ES-I3 (cell line): Measurements from ENCODE around the gene RAP1GAP2.

ENCODE experiments used
- H3K36me3 ChIP-seq: 2 replicates; pipeline ENCODE4 v1.6.1; 2013; ENCODE audit warnings: mild to moderate bottlenecking, low read length, control low read depth, moderate library complexity; ENCODE audit not compliant: insufficient read depth
- H3K4me1 ChIP-seq: 2 replicates; pipeline ENCODE4 v1.6.1; 2013; ENCODE audit warnings: mild to moderate bottlenecking, control low read depth, low read length; ENCODE audit not compliant: insufficient read depth
- H3K9ac ChIP-seq: 2 replicates; pipeline ENCODE4 v1.6.1; 2013; ENCODE audit warnings: low read depth, mild to moderate bottlenecking, low read length, moderate library complexity
- H3K9me3 ChIP-seq: 2 replicates; pipeline ENCODE4 v1.6.1; 2013; ENCODE audit warnings: mild to moderate bottlenecking, low read length, moderate library complexity; ENCODE audit not compliant: control insufficient read depth, insufficient read depth

The RAP1GAP2 gene

DNA sequence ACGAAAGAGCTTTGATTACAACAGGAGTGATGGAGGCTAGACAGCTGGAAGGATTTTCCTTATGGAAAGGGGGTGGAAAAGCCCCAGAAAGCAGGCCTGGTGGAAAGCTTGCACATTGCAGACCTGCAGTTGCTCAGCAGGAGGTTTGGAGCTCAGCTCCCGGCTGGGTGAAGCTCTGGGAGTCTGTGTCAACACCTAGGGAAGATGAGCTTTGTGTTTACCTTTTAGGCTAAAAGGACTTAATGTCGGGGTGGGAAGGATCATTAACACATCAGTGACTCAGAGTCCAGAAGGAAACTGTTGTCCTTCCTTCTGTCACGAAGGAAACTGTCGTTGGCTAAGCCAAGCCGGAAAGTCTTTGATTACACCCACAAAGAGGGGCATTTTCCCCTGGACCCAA, 48.2 kb downstream of the RAP1GAP2 start:
- H3K4me1 ChIP-seq, result peaks cover 24% of the 10 kb centered on the region
- H3K9ac ChIP-seq, result no peak overlapping the region
- no peaks in the 10 kb centered on the region for H3K9me3 ChIP-seq
- H3K36me3 ChIP-seq, result no peaks in the 10 kb centered on the region

DNA sequence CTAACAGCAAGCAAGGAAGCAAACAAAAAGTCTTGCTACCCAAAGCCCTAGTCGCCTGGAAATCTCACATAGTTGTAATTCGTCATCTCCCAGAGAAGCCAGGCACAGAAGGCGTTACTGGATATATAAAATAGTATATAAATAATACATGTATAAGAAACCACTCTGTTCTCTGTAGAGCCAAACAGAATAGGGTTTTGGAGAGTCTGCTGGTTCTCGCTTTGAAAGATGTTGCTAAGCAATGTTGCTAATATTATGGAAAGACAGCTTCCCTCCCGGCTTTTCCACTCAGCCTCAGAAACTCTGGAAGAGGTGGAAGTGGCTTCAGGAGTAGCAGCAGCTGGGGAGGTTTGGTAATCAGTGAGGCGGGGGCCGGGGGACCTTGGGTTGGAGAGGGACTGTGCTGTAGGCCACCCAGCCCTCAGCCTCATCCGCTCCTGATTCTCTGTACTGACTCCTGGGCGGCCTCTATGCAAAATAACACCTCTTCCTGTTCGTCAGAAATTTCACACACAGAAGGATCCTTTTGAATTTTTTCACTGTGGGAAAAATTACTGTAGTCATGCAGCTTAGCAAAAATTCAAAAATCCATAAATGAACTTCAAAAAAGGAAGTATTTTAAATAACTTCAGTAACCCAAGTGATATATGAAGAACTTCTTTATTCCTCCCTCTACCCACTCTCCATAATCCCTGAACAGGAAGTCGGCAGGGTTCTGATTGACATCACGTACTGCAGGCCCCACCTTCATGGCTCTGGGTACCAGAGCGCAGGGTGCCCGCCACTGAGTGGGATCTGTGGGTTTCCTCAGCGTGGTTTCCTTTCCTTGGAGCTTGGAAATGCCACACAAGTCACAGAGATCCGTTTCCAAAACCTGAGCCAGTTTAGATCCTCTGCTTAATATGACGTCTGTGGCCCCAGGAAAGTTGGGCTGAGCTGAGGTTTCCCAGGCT, 51.4 kb downstream of the RAP1GAP2 start:
- Histone ChIP-seq H3K9me3 (no peaks in the 10 kb centered on the region), H3K36me3 (no peaks in the 10 kb centered on the region), H3K4me1 (peaks cover 27% of the 10 kb centered on the region), H3K9ac (no peak overlapping the region)

DNA sequence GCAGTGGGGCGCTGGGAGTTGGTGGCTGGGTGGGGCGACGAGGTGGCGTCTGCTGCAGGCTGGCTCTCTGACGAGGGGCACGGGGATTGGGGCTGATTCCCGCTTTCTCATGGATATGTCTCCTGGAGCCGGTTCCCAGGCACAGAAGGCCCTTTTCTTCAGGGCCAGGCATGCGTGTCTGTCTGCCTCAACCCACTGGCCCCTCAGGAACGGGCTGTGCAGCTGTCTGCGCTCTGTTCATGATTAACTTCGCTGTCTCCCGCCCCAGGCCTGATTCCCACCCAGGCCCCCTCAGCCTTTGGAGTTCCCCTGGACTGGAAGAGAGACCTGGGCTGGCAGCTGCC, 53.1 kb downstream of the RAP1GAP2 start:
- no peaks in the 10 kb centered on the region for H3K9me3 ChIP-seq
- H3K9ac ChIP-seq, result no peak overlapping the region
- H3K36me3 ChIP-seq, result no peaks in the 10 kb centered on the region
- H3K4me1 ChIP-seq, result peaks cover 24% of the 10 kb centered on the region

DNA sequence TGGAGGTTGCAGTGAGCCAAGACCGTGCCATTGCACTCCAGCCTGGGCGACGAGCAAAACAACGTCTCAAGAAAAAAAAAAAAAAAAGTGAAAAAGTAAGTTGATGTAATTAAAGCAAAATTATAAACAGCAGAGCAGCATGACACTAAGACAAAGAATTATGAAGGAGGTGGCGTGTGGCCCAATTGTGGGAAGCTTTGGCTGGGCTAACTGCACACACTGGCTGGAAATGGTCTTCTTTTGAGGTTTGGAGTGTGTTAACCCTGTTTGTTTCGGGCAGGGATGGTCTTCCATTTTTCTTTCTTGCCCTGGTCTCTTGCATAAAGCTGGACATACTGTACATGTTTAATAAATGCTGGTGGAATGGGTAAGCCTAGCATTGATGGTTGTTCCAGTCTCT, 54.8 kb downstream of the RAP1GAP2 start:
- Histone ChIP-seq H3K36me3 (no peaks in the 10 kb centered on the region), H3K9me3 (no peaks in the 10 kb centered on the region), H3K9ac (no peak overlapping the region), H3K4me1 (peaks cover 20% of the 10 kb centered on the region)

DNA sequence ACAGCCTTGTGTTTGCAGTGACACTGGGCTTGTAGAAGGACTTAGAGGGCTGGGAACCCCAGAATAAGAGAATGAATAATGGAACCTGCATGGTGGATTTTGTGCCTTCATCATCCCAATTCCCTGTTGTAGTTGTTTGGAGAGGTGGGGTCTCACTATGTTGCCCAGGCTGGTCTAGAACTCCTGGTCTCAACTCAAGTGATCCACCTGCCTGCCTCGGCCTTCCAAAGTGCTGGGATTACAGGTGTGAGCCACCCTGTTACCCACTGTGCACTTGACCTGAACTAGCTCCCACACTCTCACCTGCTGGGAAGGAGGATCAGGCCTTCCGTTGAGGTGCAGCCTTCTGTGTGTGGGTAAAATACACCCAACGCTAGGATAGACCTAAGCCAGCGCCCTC, 55.4 kb downstream of the RAP1GAP2 start:
- H3K9me3 ChIP-seq, result no peaks in the 10 kb centered on the region
- peaks cover 26% of the 10 kb centered on the region for H3K4me1 ChIP-seq
- no peaks in the 10 kb centered on the region for H3K36me3 ChIP-seq
- no peak overlapping the region for H3K9ac ChIP-seq

DNA sequence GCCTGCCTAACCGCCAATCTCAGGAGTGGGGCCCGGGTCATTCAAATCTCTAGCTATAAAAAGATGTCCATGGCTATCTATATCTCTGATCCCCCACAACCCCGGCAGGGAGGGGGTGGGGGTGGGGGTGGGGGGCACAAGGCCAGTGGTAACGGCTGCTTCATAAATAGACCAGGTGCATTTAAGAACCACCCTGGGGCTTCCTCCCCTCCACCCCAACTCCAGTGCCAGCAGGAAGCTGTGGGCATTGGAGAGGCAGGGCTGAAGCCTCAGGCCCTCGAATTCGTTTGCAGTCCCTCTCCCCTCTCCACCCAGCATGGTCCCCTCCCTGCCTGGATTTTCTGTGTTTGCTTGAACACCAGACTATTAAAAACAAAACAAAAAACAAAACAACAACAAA, 56.0 kb downstream of the RAP1GAP2 start:
- Histone ChIP-seq H3K9ac (peak overlapping the region; percentile 62), H3K36me3 (no peaks in the 10 kb centered on the region), H3K4me1 (peaks cover 28% of the 10 kb centered on the region), H3K9me3 (no peaks in the 10 kb centered on the region)

DNA sequence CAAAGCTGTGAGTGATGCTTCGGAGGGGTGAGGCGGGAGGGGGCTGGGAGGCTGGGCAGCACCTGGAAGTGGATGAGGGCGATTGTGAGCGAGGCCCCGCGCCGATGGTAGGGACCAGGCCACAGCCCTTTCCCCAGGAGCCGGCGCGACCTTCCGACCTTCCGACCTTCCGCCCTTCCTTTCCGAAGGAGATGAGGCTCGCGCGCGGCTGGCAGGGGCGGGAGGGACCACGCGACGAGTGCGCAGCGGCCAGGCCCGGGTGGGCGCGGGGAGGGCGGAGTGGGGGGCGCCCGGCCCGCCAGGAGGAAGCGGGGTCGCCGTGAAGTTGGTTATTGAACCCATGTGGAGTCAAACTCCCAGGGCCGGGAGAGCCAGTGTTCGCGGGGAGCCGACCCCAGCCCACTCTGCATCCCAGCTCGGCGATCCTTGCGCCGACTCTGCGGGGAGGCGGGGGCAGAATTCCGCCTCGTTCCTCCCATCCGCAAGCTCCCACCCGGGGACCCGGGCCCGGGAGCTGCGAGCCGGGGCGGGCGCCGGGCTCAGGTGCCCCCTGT, 56.6 kb downstream of the RAP1GAP2 start:
- Histone ChIP-seq H3K9ac (peak overlapping the region; percentile 62), H3K9me3 (no peaks in the 10 kb centered on the region), H3K36me3 (no peaks in the 10 kb centered on the region), H3K4me1 (peaks cover 26% of the 10 kb centered on the region)

DNA sequence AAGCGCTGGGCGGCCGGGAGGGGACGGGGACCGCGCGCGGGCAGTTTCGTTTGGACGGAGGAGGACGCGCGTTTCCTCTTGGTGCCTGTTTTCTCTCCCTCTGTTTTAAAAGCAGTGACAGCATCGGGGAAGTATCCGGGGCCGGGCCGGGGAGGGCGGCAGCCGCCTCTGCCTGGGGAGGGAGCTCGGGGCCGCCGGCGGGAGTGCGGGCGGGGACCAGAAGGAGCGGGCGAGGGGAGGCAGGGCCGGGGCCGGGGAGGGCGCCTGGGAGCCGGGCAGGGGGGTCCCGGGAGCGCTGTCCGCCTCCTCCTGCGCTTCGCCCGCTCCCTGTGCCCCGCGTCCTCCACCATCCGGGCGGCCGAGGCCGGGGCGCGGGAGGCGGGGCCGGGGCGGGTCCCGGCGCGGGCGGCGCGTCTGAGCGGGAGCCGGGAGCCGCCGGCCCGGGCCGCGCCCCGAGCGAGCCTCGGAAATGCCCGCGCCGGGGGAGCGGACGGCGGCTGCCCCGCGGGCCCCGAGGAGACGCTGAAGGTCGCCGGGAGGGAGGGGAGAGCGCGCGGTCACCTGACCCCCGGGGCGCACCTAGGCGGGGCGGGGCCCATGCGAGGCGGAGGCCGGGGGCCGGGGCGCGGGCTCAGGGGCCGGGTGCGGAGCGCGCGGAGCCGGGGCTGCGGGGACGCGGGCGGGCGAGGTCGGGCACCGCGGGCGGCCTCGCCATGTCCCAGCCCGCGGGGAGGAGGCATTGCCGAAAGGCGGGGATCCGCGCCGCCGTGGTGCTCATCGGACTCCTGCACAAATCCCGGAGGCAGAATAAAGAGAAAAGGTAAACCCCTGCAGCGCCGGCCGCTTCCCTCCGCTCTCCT, 57.3 kb downstream of the RAP1GAP2 start:
- peak overlapping the region; percentile 81 for H3K9ac ChIP-seq
- H3K9me3 ChIP-seq, result no peaks in the 10 kb centered on the region
- no peaks in the 10 kb centered on the region for H3K36me3 ChIP-seq
- H3K4me1 ChIP-seq, result peaks cover 20% of the 10 kb centered on the region

DNA sequence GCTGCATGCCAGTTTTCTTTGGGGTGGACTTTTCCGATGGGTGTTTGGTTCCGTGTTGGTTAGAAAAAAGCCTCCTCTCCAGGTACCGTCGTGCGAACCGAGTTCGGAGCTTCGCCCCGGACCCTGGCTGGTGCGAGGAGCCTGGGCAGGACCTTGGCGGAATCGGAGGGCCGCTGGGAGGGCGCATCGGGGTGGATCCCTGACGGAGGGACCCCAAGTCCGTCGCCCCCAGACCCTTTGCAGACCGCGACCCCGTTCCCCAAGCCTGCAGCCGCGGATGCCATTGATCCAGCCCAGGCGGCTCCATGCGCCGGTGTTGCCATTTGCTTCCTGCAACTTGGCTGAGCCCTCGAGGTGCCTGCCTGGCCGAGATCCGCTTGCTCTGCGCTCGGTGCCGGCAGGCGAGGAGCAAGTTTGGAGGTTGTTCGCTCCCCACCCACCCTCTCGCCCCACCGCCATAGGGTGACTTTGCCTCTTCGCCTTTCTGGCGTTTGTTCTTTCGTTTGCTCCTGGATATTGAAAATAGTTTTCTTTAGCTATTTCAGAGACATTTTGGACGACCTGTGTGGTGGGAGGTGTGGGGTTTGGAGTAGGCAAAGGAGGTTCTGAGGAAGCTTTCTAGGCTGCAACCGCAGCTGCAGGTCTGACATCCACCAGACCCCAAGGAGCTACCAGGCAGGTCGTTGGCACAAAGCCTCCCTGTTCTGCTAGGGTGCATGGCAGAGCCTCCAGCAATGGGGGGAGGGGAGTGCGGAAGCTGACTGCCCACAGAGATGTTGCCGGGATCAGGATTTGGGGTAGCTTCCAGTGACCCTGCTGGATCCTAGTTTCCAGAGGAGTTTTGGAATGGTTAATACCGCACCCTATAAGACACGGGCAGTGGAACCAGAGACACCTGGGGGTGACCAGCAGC, 58.2 kb downstream of the RAP1GAP2 start:
- Histone ChIP-seq H3K4me1 (peaks cover 19% of the 10 kb centered on the region), H3K9me3 (no peaks in the 10 kb centered on the region), H3K36me3 (no peaks in the 10 kb centered on the region), H3K9ac (peak overlapping the region; percentile 81)

DNA sequence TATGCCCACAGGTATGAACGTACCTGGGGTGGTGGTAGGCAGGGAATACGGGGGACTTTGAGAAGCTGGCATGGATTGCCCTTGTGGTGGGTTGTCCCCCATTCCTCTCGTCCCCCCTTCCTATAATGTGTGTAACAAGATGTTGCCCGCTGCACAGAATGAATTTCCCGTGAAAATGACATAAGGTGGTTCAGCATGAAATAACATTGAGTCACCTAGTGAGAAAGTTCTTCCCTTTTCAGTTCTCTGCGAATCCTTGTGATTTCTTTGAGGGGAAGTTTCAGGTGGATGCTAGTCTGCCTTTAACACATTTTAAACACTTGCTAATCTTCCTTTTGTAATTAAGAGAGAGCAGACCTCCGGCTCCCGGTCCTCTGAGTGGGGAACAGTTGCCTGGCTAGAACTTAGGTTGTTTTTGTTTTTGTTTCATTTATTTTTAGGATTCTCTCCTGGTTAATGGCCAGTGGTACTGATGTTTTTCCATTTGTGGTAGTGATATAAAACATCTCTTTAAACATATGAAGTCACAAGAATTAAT, 58.9 kb downstream of the RAP1GAP2 start:
- Histone ChIP-seq H3K9ac (peak overlapping the region; percentile 81), H3K4me1 (peaks cover 21% of the 10 kb centered on the region), H3K9me3 (no peaks in the 10 kb centered on the region), H3K36me3 (no peaks in the 10 kb centered on the region)

DNA sequence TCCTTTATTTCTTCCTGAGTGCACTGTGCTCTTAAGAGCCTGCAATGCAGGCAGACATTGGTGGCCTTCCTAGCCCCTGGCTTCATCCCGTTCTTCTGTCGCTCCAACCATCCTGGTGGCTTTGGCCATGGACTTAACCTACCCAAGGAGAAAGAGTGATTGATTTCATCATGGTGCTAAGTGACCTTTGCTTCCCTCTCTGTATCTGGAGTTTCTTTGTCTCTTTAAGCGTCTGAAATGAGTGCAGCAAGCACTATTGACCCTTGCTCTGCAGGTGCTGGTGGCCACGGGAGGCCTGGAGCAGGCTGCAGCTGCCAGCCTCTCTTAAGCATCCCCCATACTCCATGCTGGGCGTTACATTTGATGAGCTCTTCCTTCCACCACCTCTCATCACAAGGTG, 60.5 kb downstream of the RAP1GAP2 start:
- no peak overlapping the region for H3K9ac ChIP-seq

DNA sequence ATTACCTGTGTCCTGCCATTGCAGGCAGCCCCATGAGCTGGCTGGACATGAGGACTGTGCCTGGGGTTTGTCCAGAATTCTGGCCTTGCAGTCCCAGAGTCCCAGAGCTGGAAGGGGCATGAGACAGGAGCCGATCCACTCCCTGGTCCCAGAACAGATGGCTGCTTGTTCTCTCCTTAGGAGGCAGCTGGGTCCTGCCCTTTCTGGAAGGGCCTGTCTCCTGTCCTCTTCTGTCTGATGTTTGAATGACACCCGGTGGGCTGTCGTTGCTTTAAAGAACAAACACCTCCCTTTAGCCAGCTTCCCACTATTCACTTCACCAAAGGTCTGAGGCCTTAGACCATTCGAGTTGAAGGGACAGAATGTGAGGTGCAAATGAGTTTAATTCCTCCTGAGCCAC, 63.8 kb downstream of the RAP1GAP2 start:
- Histone ChIP-seq H3K36me3 (no peaks in the 10 kb centered on the region; the same call in 1 of the 2 replicates), H3K4me1 (peaks cover 25% of the 10 kb centered on the region)

More for the DNA sequence above, 60.5 kb downstream of the RAP1GAP2 start:
- Histone ChIP-seq H3K36me3 (no peaks in the 10 kb centered on the region), H3K4me1 (peaks cover 25% of the 10 kb centered on the region), H3K9me3 (no peaks in the 10 kb centered on the region)

DNA sequence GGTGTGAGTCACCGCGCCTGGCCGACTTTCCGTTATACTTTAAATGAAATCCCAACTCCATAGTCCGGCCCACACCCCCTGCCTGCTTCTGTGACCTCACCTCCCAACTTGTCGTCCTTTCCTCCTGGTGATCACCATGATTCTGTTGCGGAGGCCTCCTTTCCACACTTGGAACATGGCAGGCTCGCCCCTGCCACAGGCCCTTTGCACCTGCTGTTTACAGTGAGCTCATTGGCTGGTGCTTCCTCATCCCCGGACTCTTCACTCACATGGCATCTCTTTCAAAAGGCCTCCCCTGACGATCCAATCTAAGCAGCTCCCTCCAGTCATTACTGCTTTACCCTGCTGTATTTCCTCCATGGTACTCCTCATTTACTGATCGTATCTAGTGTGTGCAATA, 64.6 kb downstream of the RAP1GAP2 start:
- Histone ChIP-seq H3K9me3 (no peaks in the 10 kb centered on the region), H3K9ac (no peak overlapping the region), H3K4me1 (peaks cover 24% of the 10 kb centered on the region)

More for the DNA sequence above, 63.8 kb downstream of the RAP1GAP2 start:
- no peak overlapping the region for H3K9ac ChIP-seq
- H3K9me3 ChIP-seq, result no peaks in the 10 kb centered on the region

More for the DNA sequence above, 64.6 kb downstream of the RAP1GAP2 start:
- no peaks in the 10 kb centered on the region; the same call in 1 of the 2 replicates for H3K36me3 ChIP-seq
